Neural cell (in vitro differentiated cells): Measurements from ENCODE around the gene SUN1.

Source experiments
- CTCF ChIP-seq: fragments of 450-650 bp; IDR thresholded peaks from 2 replicates; pipeline ENCODE4 v1.5.1; 2014; ENCODE audit warnings: antibody characterized with exemption, mild to moderate bottlenecking, moderate library complexity; ENCODE audit not compliant: poor library complexity, severe bottlenecking
- EZH2 ChIP-seq: fragments of 200-600, 300-800 bp; shearing (Covaris generic), sonication (generic); IDR thresholded peaks from 2 replicates; pipeline ENCODE4 v1.6.1; 2014; ENCODE audit warnings: antibody characterized with exemption, low read length, borderline replicate concordance, mild to moderate bottlenecking; ENCODE audit not compliant: insufficient read depth, poor library complexity, severe bottlenecking
- MXI1 ChIP-seq: fragments of 450-650 bp; conservative IDR thresholded peaks from 2 replicates; pipeline ENCODE4 v1.6.1; 2014; ENCODE audit warnings: antibody characterized with exemption, mild to moderate bottlenecking; ENCODE audit not compliant: poor library complexity, severe bottlenecking
- POLR2AphosphoS5 ChIP-seq: IDR thresholded peaks from 2 replicates; pipeline ENCODE4 v1.6.1; 2012
- RAD21 ChIP-seq: fragments of 450-650 bp; conservative IDR thresholded peaks from 2 replicates; pipeline ENCODE4 v1.6.1; 2014; ENCODE audit warnings: antibody characterized with exemption, mild to moderate bottlenecking, moderate library complexity
- REST ChIP-seq: IDR thresholded peaks from 2 replicates; pipeline ENCODE4 v1.6.1; 2012; ENCODE audit warnings: borderline replicate concordance
- TAF1 ChIP-seq: IDR thresholded peaks from 2 replicates; pipeline ENCODE4 v1.6.1; 2012; ENCODE audit warnings: low read depth

- TF ChIP-seq CTCF (no peak), RAD21 (no peak), EZH2 (no peak), MXI1 (no peak), POLR2AphosphoS5 (no peak), TAF1 (no peak), REST (no peak)
Observed at GRCh38 chr7:854118-854775, 22.0 kb downstream of the SUN1 start.
